Occipital lobe (tissue), 2 donors: ENCODE results near the gene SLC22A16. TPM values are rescaled to one million over a fixed set of nuclear protein-coding genes. Genes with fewer than 3 reads are reported as not detected.
"Not testable (repeated sequence)": the region's sequence is repeated elsewhere in the genome, so short reads cannot be mapped to it uniquely, and the experiment has no call there.

ENCODE experiments used
- DNase-seq: peaks from one replicate; lab custom pipeline; 2025; lab: John Stamatoyannopoulos, UW
- total RNA-seq: library from RNA; depleted of rRNA; stranded (reverse); fragments of >200 nt; gene quantifications from one replicate; pipeline ENCODE4 v1.2.3, GENCODE V29; 2014

SLC22A16 gene
- total RNA-seq, 1 donor from 2014 or later, result 0.31 TPM

DNA sequence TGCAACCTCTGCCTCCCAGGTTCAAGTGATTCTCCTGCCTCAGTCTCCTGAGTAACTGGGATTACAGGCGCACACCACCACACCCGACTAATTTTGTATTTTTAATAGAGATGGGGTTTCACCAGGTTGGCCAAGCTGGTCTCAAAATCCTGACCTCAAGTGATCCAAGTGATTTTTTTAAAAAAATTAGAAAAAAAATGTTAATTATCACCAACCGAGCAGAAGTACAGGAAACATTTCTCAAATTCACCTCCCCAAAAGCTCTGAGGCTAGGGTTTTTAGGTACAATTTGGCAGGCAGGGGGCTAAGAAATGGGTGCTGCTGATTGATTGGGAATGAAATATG, 14.9 kb upstream of the SLC22A16 start:
- no peak for DNase-seq

DNA sequence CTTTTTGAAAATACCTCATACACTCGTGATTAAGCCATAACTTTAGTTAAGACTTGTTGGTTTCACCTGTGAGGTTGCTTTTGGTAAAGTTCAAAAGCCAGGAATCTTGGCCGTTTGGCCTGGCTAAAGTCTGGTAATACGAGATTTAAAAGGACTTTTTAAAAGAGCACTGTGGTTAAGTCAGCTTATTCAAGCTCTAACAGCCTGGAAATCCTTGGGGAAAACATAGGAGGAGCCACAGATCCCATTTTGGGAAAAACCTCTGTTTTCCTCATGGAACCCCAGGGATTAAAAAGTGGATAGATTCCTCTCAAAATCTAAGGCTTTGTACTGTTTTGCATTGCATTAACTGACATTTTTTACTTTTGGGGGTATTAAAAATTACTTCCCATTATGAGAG, 13.7 kb upstream of the SLC22A16 start:
- no peak for DNase-seq

DNA sequence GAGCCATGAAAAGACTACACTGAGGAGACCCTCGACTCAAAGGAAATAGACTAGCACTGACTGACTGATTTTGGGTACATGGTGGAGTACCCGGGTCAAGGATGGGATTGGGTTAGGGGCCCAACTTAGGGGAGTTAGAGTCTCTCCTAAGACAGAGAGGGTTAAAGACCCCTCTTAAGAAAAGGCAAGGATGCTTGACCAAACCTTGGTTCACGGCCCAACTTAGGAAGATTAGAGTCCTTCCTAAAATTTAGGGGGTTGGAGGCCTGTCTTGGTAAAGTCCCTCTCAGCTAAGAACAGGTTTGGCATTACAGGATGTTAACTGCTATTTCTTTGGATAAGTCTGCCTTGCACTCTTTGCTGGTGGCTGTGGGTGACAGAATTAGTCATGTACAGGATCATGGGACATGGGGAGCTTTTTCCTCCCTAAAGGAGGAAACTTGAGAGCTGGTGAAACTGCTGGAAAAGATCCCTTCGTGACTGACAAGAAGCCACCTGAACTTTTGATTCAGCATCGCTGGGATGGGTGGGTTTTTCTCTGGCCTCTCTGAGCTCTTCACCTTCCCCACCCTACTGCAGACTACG, 12.3 kb upstream of the SLC22A16 start:
- no peak for DNase-seq

DNA sequence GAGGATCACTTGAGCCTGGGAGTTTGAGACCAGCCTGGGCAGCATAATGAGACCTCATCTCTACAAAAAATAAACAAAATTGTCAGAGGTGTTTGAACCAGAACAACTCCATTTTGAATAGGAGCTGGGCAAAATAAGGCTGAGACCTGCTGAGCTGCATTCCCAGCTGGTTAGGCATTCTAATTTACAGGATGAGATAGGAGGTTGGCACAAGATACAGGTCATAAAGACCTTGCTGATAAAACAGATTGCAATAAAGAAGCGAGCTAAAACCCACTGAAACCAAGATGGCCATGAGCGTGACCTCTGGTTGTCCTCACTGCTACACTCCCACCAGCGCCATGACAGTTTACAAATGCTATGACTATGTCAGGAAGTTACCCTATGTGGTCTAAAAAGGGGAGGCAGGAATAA, 11.6 kb upstream of the SLC22A16 start:
- DNase-seq, result not testable (repeated sequence)

DNA sequence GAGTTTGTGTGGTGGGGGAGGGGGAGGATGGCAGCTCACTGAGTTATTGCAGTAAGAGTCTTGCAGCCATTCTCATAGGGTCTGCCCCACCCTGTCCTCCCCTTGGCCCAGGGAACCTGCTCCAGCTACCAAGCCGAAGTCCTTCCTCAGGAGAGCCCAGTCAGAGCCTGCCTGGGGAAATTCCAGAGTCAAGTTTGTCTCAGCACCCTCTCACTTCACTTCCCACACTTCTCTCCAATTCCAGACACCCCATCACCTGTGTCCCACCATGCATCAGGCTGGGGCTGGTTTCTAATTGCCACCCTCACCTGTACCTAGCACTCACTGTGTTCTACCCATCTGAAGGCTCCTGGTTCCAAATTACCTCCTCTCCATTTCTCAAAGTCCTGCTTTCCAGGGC, 10.3 kb upstream of the SLC22A16 start:
- no peak for DNase-seq

DNA sequence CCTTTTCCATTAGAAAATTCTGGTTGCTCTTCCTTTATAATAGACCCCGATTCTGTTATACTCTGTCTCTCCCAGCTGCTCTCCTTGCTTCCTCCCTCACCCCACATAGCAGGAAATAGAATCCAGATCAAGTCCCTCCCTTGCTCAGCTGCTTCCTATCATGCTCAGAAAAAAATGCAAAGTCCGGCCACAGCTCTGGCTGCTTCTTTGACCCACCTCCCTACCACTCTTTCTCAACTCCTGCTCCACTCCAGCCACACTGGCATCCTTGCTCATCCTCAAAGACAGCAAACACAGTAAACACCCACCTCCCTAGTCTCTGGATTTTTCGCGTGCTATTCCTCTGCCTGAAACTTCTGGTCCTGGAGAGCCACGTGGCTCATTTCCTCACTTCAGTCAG, 9.1 kb upstream of the SLC22A16 start:
- DNase-seq, result no peak

DNA sequence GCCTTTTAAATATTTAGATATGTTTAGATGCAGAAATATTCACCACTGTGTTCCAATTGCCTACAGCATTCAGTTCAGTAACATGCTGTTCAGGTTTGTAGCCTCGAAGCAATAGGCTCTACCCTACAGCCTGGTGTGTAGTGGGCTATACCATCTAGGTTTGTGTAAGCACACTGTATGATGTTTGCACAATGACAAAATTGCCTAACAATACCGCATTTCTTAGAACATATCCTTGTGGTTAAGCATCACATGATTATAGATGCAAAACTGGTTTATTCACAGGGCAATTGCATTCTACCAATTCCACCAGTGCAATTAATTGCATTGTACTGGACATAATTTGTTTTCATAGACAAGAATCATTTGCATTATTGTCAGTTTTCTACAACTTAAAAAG, 7.9 kb upstream of the SLC22A16 start:
- no peak for DNase-seq

DNA sequence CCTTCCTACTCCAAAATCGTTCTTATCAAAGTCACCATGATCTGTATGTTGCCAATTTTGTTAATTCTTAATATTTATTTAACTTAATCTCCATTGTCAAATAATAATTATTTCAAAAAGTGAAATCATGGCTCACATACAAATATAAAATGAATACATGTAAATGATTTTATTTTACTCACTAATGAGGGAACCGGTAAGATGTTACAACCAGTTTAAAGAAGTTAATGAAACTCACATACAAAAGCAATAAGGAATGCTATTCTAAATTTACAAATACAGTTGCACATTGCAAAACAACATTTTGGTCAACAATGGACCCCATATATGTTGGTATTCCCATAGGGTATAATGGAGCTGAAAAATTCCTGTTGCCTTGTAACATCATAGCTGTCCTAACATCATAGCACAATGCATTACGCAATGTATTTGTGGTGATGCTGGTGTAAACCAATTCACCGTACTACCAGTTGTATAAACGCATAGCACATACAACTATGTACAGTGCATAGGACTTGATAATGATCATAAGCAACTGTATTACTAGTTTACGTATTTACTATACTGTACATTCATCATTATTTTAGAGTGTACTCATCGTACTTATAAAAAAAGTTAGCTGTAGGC, 6.5 kb upstream of the SLC22A16 start:
- DNase-seq, result no peak

DNA sequence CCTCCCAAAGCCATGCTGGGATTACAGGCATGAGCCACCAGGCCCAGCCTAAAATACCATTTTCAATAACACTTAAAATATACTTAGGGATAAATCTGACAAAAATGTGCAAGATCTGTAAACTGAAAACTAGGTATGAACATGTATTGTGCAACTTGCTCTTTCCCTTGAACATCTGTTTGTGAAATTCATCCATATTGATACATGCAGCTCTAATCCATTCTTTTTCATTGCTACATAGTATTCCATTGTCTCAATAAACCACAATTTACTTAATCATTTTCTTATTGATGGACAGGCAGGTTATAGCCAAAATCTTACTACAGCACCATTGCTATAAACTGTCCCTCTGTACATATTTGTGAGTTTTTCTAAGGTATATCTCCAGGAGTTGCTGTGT, 4.7 kb upstream of the SLC22A16 start:
- DNase-seq, result no peak

DNA sequence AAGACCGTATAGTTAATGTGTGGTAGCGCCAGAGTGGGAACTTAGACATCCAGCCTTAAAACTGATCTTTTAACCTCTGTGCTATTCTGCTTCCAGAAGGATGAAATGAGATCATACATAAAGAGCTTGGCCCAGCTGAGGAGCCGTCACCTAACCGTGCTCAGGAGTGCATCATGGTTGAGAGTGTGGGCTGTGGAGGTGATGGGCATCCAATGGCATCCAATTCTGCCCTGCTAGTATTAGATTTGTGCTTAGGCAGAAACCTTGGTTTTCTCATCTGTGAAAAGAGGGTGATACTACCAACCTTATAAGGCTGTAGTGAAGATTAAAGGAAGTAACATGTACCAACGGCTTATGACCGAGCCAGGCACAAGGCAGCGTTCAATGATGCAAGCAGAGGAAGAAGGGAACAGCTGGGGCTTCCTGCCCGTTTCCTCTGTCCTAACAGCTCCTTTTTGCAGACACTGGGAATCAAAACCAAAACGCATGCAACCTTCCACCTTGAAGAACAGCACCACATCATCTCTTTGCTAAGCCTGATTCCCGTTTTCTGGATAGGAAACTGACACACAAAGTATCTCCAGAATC, 1.3 kb downstream of the SLC22A16 start:
- DNase-seq, result no peak

DNA sequence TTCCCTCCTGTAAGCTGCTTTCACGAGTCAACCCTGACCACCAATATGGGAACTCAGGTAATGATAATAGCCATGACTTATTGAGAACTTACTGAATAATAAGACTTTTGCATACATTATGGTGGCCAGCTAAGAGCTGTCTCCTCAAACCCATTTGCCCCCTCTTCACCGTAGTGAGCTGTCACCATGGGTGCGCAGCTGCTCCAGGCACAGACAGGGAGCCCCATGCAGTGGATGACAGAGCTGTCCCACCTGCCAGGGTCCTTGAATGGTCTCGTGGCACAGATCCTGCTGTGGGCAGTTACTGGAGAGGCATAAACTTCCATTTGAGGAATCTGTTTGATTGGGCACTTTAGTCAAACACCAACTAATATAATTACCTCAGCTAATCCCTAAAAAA, 1.9 kb downstream of the SLC22A16 start:
- no peak for DNase-seq

DNA sequence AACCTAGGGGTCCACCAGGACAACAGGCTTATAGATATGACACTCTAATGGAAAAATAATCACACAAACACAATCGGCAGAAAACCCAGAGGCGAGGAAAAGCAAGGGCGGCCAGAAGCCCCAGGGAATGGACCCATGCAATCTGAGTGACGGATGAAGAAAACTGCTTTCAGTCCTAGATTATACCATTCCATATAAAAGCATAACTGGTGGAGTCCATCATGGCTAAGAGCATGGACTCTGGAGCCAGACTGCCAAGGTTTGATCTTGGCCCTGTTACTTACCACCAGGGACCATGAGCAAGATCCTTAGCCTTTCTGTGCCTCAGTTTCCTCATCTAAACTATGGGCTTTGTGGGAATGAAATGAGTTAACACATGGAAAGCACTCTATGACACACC, 3.7 kb downstream of the SLC22A16 start:
- no peak for DNase-seq

DNA sequence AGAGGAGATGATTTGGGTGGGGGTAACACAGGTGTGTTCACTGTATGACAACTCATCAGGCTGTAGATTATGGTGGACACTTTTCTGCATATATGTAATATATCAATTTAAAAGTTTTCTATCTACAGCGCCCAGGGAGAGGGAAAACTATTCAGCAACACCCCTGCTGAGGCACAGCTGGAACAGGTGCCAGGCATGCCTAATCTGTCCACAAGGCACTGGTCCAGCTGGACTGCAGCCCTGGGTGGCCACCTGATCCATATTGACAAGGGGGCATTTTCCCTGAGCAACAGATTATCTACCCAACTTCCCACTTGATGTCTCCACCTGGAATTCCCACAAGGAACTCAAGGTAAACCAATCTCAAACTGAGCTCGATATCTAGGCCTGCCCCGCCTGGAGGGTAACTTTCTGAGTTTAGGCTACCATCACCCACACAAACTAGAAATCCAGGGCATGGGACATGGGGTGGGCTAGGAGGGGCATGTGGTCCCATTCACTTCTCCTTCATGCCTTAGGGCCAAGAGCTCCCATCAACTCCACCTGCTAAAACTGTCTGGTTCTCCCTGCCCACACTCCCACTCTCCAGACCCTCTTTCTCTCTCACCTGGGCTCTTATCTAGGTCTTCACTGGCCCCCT, 4.6 kb downstream of the SLC22A16 start:
- no peak for DNase-seq

DNA sequence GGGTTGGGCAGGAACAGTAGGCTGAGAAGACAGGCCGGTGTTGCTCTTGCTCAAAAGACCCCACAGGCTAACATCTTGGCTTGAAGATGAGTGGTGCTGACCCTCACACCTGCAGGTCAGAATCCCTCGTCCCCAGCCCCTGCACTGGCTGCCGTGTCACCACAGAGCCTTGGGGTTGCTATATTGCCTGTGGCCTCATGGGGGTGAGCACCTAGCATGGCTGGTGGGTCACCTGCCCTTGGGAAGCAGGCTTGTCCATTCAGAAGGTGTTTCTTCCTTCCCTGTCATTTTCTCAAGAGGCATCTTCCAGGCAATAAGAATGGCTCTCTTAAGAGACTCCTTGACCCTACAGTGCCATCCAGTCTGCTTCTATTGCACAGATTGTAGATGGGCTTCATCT, 7.7 kb downstream of the SLC22A16 start:
- DNase-seq, result no peak

DNA sequence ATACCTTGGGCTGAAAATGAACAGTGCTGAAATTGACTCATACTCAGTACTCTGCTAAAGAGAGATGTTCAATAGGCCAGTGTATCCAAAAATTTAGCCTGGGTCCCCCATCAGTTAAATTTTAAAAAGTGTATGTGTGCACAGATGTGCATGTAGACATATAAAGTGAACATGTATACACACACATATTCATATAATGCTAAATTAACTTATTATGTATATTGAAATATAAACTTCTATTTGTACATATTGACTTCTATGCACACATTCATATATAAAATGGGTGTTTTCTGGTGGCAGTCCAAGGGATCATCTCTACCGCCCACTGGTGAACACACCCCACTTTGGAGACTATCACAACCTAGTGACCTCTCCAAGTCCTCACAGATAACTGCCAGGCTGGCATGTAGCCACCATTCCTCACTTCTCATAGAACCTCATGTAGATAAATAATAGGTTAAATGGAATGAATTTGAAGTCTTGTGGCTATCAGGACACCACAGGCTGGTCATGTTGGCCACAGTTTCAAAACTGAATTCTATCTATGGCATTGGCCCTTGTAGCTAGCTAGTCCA, 8.8 kb downstream of the SLC22A16 start:
- no peak for DNase-seq

DNA sequence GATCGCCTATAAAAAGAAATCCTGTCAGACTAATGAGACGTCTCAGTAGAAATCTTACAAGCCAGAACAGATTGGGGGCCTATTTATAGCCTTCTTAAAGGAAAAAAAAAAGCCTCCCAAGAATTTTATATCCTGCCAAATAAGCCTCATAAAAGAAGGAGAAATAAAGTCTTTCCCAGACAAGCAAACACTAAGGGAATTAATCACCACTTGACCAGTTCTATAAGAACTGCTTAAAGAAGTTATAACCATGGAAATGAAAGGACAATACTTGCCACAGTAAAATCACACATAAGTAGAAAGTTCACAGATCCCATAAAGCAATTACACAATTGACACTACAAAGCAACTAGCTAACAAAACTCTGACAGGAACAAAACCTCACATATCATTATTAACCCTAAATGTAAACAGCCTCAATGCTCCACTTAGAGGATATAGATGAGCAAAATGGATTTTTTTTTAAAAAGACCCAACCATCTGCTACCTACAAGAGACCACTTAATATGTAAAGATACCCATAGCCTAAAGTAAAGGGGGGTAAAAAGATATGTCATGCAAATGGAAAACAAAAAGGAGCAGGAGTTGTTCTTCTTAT, 13.4 kb downstream of the SLC22A16 start:
- DNase-seq, result no peak

DNA sequence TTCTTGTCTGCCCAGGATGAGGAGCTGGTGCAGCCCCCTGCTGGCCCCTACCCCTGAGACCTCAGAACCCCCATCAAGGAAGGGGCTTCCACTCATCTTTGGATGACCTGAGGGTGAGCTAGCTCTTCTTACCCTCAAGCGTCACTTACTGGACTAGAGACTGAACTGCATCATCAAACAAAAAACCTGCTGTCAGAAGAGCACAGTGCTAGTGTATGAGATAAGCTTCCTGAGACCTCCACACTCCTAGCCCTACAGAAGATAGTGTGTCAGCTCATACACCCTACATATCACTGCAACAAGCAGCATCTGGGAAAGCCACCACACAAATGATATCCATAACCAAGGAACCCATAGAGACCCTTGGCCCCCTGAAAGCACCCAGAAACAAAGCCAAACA, 15.0 kb downstream of the SLC22A16 start:
- no peak for DNase-seq

DNA sequence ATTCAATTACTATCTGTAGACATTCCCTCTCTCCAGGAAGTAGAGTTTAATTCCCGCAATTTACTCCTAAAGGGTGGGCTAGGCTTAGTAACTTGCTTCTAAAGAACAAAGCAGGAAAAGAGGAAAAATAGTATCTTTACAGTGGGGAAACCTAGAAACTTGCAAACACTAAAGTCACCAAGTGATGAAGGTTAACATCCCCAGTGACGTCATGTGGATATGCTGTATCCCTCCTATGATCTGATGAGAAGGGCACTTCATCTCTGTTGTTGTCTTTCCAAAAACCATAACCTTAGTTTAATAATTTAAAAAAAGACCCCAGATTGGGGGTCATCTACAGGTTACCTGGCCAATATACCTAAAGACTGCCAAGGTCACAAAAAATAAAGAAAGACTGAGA, 17.3 kb downstream of the SLC22A16 start:
- DNase-seq, result no peak

DNA sequence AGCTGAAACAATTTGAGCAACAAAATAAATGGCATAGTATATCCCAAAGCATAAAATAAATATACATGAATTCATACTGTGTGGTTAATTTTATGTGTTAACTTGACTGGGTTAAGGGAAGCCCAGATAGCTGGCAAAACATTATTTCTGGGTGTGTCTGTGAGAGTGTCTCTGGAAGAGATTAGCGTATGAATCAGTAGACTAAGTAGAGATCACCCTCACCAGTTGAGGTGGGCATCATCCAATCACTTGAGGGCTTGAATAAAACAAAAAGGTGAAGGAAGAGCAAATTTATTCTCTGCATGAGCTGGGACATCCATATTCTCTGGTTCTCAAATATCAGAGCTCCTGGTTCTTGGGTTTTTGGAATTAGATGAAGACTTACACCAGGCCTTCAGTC, 17.9 kb downstream of the SLC22A16 start:
- DNase-seq, result no peak

DNA sequence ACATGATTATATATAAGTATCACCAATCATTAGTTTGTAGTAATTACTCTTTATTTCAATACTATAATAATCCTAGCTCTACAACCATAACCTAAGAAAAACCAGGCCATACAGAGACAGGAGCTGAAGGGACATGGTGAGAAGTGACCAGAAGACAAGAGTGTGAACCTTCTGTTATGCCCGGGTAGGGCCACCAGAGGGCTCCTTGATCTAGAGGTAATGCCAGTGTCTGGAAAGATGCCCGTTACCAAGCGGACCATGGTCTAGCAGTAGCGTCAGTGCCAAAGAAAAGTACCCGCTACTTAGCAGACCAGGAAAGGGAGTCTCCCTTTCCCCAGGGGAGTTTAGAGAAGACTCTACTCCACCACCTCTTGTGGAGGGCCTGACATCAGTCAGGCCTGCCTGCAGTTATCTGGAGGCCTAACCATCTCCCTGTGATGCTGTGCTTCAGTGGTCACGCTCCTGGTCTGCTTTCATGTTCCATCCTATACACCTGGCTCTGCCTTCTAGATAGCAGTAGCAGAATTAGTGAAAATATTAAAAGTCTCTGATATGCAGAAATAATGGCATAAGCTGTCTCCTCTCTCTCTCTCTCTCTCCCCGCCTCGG, 18.7 kb downstream of the SLC22A16 start:
- not testable (repeated sequence) for DNase-seq

DNA sequence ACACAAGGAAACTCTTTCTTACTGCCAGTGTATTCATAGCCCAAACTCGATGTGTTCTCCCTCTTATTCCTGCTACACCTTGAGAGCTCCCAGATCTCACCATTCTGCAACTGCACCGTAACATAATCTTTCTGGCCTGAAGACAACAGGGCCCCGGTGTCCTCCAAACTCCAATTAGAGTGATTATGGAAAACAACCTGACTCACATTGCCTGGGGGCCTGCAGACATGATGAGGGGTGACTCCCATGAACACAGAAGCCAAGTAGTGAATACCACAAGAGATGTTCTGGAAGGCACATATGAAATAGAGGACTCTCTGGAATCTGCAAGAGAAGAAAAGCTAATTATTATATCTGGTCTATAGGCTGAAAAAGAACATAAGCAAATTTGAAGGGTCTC, 19.7 kb downstream of the SLC22A16 start:
- no peak for DNase-seq

DNA sequence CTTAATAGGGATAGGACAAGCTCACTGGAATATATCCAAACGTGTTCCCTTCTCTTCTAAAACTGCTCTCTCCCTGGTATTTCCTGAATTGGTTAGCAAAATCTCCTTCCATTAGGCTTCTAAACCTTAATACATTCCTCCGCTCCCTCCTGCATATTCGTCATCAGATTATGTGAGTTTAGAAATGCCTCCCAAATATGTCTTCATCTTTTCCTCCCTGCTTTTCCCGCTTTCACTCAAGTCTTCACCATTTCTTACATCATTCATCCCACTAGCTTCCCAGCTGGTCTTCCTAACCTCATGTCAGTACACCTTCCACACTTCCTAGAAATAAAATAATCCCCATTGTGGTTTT, 26.9 kb downstream of the SLC22A16 start:
- no peak for DNase-seq
